ENCODE measurements around the gene INAVA.

INAVA gene

GRCh38 chr1:200869376-200869752 is 25.3 kb upstream of the INAVA start:
- TF ChIP-seq, protein P1, sequence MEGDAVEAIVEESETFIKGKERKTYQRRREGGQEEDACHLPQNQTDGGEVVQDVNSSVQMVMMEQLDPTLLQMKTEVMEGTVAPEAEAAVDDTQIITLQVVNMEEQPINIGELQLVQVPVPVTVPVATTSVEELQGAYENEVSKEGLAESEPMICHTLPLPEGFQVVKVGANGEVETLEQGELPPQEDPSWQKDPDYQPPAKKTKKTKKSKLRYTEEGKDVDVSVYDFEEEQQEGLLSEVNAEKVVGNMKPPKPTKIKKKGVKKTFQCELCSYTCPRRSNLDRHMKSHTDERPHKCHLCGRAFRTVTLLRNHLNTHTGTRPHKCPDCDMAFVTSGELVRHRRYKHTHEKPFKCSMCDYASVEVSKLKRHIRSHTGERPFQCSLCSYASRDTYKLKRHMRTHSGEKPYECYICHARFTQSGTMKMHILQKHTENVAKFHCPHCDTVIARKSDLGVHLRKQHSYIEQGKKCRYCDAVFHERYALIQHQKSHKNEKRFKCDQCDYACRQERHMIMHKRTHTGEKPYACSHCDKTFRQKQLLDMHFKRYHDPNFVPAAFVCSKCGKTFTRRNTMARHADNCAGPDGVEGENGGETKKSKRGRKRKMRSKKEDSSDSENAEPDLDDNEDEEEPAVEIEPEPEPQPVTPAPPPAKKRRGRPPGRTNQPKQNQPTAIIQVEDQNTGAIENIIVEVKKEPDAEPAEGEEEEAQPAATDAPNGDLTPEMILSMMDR (conservative IDR thresholded peaks at IDR 0.05; ENCODE audit: control insufficient read depth, insufficient read depth, low read depth, low read length): no peak
- no peak overlapping the region for H3K4me3 ChIP-seq (ENCODE audit: control insufficient read depth, low read depth, low read length)
- no peak for DNase-seq (ENCODE audit: low read depth)

GRCh38 chr1:200869753-200870391 is 24.8 kb upstream of the INAVA start:
- TF ChIP-seq, protein P1 (conservative IDR thresholded peaks at IDR 0.05; ENCODE audit: control insufficient read depth, insufficient read depth, low read depth, low read length): no peak
- no peak overlapping the region for H3K4me3 ChIP-seq (ENCODE audit: control insufficient read depth, low read depth, low read length)
- DNase-seq (ENCODE audit: low read depth): no peak

- no peak for DNase-seq (ENCODE audit: low read depth)
- TF ChIP-seq, protein P1 (conservative IDR thresholded peaks at IDR 0.05; ENCODE audit: control insufficient read depth, insufficient read depth, low read depth, low read length): no peak
- no peak within 1 kb of the TSS for H3K4me3 ChIP-seq (ENCODE audit: control insufficient read depth, low read depth, low read length)
Observed at GRCh38 chr1:200872446-200873115, 22.1 kb upstream of the INAVA start, which contains the start of gene GPR25. TSS of gene GPR25 (plus strand) at chr1:200872981. CDS start at chr1:200873038, 57 bp downstream.

- TF ChIP-seq, protein P1 (conservative IDR thresholded peaks at IDR 0.05; ENCODE audit: control insufficient read depth, insufficient read depth, low read depth, low read length): no peak
- no peak overlapping the region for H3K4me3 ChIP-seq (ENCODE audit: control insufficient read depth, low read depth, low read length)
- no peak for DNase-seq (ENCODE audit: low read depth)
Observed at GRCh38 chr1:200873116-200873670, 21.5 kb upstream of the INAVA start.

GRCh38 chr1:200873671-200874397 is 20.9 kb upstream of the INAVA start:
- no peak for DNase-seq (ENCODE audit: low read depth)

DNA sequence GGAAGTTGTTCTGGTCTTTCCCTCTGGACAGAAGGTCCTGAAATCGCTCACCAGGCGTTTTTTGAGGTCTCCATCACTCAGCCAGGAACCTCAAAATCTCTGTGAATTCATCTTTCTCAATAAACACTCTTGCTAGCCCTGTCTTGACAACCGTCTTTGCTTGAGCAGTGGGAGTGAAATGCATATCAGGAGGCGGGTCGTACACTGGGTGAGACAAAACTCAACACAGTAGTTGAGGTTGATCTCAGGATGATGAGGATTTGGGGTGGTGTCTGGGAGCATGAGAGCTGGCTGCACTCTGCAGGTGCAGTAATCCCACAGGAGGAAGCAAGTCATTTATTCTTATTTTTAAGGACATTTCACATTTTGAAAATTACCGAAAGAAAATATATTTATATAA is 20.0 kb upstream of the INAVA start:
- no peak for DNase-seq (ENCODE audit: low read depth)
- TF ChIP-seq, protein P1 (conservative IDR thresholded peaks at IDR 0.05; ENCODE audit: control insufficient read depth, insufficient read depth, low read depth, low read length): no peak
- H3K4me3 ChIP-seq (ENCODE audit: control insufficient read depth, low read depth, low read length): no peak overlapping the region

More at GRCh38 chr1:200873671-200874397, 20.9 kb upstream of the INAVA start:
- TF ChIP-seq, protein P1 (conservative IDR thresholded peaks at IDR 0.05; ENCODE audit: control insufficient read depth, insufficient read depth, low read depth, low read length): no peak
- H3K4me3 ChIP-seq (ENCODE audit: control insufficient read depth, low read depth, low read length): no peak overlapping the region
